NCI-H128 (cell line): Measurements from ENCODE around the gene HCK.
"Not testable (repeated sequence)": the region's sequence is repeated elsewhere in the genome, so short reads cannot be mapped to it uniquely, and the experiment has no call there.

Experiments used
- DNase-seq: peaks from one replicate; lab custom pipeline; 2025; ENCODE audit not compliant: unreplicated experiment; lab: John Stamatoyannopoulos, UW

The HCK gene

DNA sequence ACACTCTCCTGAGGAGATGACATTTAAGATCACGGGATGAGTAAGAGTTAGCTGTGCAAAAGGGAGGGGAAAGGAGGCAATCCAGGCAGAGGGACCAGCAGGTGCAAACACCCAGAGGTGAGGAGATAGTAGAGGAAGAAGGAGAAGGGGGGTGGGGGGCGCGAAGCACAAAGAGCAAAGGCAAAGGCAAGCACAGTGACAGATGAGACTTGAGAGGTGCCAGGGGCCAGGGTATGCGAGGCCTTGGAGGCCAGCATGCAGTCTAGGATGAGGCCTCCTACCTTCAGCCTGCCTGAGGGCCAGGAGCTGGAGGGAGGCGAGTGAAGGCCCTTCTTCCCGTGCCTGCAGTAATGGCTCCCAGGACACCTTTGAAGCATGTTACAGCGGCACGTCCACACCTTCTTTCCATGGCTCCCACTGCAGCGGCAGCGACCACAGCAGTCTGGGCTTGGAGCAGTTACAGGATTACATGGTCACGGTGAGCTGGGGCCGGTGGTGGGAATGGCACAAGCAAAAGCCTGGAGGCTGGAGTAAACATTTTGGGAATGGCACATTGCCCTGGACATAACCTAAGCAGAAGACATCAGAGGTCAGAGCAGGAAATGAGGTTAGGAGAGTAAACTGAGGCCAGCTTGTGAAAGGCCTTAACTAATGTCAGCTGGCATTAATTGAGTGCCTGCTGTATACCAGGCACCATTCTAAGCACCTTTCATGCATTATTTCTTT, 23.2 kb upstream of the HCK start:
- no peak for DNase-seq

DNA sequence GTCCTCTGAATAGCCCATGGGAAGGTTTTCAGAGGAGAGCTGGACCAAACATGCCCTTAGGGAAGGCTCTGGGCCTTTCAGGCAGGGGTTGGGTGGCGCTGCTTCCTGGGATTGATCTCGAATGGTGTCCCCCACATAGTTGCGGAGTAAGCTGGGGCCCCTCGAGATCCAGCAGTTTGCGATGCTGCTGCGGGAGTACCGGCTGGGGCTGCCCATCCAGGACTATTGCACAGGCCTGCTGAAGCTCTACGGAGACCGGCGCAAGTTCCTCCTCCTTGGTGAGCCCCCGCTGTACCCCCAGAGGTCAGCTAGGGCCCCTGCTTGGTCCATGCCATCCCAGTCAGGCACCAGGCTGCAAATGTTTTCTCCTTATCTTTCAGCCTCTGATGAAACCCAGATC, 22.5 kb upstream of the HCK start:
- DNase-seq = no peak

DNA sequence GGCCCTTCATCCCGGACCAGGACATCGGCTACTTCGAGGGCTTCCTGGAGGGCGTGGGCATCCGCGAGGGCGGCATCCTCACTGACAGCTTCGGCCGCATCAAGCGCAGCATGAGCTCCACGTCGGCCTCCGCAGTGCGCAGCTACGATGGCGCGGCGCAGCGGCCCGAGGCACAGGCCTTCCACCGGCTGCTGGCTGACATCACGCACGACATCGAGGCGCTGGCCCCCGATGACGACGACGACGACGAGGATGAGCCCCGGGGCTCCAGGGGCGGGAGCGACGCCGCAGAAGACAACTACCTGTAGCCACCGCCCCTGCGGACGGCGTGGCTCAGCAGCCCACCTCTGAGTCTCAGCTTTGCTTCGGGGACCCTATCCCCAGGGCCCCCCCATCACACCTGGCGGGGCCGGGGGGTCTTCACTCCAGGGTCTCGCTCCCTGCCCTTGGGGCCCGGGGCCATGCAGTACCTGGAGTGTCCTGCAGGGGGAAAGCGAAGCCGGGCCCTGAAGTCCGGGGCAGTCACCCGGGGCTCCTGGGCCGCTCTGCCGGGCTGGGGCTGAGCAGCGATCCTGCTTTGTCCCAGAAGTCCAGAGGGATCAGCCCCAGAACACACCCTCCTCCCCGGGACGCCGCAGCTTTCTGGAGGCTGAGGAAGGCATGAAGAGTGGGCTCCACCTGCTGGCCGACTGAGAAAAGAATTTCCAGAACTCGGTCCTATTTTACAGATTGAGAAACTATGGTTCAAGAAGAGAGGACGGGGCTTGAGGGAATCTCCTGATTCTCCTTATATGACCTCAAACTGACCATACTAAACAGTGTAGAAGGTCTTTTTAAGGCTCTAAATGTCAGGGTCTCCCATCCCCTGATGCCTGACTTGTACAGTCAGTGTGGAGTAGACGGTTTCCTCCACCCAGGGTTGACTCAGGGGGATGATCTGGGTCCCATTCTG, 20.8 kb upstream of the HCK start:
- DNase-seq = peak; percentile 84

GRCh38 chr20:32033316-32033715, 18.7 kb upstream of the HCK start:
- DNase-seq = no peak

GRCh38 chr20:32033721-32034120, 18.3 kb upstream of the HCK start:
- not testable (repeated sequence) for DNase-seq

GRCh38 chr20:32034581-32035425, 17.2 kb upstream of the HCK start:
- no peak for DNase-seq

DNA sequence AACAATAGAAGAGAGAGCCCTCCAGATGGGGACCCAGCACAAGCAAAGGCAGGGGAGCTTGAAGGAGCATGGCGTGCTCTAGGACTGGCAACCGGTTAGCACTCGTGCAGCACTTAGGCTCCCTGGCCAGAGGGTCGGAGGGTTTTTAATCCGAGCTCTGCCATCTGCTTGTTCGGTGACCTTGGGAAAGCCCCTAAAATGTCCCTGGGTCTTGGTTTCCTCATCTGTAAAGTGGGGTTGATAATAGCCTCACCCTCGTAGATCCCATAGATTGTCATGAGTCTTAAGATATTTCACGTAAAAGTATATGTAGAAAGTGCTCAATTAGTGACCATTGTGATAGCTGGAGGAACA, 16.6 kb upstream of the HCK start:
- DNase-seq = no peak

- no peak for DNase-seq
These were observed 15.8 kb upstream of the HCK start for GRCh38 chr20:32036252-32036651.

DNA sequence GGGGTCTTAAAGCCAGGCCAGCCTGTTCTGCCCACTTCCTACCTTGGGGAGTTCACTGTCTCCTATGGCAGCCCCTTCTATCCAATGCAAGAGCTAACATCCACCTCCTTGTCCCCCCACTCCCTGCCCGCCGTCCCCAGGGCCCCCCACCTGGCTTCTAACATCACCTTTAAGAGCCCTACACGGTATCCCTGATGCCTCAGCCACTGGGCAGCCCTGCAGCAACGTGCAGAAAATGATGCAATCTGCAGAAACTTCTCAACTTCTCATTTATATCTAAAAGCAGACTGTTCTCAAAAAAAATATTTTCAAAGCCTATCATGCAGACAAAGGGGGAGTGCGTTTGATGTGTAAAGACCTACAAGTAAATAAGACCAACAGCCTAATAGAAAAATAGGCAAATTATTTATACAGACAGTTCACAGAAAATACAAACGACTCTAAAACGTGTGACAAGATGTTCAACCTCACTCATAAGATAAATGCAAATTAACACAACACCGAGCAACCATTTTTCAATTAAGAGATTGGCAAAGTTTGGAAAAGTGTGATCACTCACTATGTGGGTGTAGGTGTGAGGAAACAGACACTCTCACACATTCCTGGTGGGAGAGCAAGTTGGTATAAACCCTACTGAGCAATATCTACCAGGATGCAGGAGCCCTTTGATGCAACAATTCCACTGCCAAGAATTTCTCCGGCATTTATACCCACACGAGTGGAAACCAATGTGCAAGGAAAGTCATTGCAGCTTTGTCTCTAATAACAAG, 15.1 kb upstream of the HCK start:
- no peak for DNase-seq

GRCh38 chr20:32037929-32038328, 14.1 kb upstream of the HCK start:
- DNase-seq = no peak

- no peak for DNase-seq
These were observed 11.7 kb upstream of the HCK start for GRCh38 chr20:32040142-32040953.

DNA sequence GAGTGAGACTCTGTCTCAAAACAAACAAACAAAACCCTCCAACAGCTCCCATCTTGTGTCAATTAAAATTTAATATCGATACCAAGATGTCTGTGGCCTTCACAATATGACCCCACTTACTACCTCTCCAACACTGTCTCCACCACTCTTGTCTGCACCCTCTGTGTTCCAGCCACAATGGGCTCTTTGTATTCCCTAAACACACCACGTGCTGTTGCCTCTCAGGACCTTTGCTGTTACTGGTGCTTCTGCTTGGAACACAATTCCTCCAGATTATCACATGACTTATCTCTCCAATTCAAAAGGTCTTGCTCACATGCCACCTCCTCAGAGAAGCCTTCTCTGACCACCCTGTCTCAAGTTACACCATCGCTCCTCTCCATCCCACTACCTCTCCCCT, 6.0 kb upstream of the HCK start:
- no peak for DNase-seq

GRCh38 chr20:32050324-32050841, 1.7 kb upstream of the HCK start:
- no peak for DNase-seq

DNA sequence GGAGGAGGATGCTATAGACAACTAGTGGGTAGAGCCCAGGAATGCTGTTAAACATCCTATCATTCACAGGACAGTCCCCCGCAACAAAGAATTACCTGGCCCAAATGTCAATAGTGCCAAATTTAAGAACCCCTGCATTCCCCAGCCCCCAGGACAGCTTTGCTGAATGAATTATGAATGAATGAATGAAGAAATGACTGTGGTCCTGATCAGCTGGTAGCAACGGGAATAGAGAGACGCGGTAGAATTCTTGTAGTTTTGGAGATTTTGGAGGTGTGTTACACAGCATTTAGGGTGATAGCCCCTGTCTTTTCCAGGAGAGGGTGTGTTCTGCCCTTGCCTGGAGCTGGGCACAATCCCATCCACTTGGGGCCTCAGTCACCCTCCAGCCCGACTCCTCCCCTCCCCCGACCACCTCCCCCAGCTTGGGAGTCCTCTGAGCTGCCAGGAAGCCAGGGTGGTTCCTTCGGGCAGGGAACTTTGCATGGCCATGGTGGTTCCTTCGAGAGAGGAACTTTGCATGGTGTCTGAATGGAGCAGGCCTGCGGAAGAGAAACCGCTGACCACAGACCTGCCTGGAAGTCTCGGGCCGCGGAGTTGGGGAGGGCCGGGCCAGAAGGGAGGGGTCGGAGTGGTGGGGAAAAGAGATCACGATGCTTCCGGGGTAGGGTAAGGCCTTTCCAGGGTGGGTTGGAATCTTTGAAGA, 1.0 kb upstream of the HCK start:
- no peak for DNase-seq

GRCh38 chr20:32051720-32052089, 337 bp upstream of the HCK start:
- no peak for DNase-seq

DNA sequence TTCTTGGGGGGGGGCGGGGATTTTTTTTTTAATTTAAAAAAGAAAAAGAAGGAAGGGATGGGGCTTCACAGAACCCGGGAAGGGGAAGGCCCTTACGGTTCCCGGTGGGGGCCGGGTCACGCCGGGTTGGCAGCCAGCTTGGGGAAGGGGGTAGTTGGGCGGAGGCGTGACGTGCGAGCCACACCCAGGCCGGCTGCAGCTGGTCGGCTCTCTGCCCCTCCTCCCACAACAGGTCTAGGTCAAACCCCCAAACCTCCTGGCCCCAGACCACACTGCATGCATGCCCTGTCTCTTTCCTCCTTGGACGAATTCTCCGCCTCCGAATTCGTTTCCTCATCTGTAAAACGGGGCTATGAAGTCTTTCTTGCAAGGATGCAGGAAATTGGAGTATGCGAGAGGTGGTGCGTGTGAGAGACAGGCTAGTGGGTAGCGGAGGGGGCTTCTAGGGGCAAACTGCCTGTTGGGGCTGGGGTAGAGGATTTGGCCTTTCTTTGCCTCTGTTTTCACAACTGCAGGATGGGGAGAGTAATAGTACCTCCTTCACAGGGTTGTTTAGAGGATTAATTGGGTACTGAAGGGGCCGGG, 828 bp downstream of the HCK start:
- DNase-seq = no peak

DNA sequence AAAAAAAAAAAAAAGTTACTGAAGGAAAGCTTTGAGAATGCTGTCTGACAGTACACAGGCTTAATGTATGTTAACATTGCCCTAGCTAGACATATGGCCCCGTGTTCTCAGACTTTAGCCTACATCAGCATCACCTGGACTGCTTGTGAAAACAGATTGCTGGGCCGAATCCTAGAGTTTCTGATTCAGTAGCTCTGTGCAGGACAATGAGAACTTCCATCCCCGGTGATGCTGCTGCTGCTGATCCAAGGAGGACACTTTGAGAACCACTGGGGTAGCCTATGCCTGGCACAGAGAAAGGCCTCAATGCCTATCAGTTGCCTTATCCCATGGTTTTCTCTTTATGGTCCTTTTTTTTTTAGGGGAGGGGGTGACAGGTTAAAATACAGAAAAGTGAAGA, 1.6 kb downstream of the HCK start:
- no peak for DNase-seq

DNA sequence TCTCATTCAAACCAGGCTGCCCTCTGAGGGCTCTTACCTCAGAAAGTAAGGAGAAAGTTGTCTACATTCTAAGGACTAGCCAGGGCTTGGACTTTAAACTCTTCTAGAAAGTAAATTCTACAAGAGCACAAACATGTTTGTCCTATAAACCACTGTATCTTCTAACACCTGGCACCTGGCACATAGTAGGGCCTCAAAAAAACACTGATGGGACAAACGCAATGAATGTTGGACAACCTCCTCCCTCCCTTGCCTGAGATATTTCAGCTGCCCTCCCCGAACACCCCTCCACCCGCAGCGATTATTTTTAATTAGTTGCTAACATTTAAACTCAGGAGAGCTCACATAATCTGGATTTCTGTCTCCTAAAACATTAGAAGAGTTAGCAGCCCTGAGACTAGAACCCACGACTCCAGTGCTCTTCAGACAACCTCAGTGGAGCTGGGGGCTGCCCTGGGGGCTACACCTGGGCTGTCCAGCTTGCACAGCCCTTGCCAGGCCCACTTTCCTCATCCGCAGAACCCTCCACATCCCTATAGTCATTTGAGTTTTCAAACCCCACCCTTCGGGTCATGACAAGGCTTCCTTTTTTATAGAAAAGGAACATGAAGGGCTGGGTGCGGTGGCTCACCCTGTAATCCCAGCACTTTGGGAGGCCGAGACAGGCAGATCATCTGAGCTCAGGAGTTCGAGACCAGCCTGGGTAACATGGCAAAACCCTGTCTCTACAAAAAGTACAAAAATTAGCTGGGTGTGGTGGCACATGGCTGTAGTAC, 4.9 kb downstream of the HCK start:
- no peak for DNase-seq
